Measurements from ENCODE around the gene WDTC1.

GRCh38 chr1:27275696-27276095 lies 41.3 kb downstream of the WDTC1 start:
- no peak for TF ChIP-seq CTCF (IDR thresholded peaks at IDR 0.05)
- no peak for TF ChIP-seq POLR2A (IDR thresholded peaks at IDR 0.05)
- TF ChIP-seq EP300 (IDR thresholded peaks at IDR 0.05) = no peak

Measured in ovary (tissue), 3 donors.